Measurements from ENCODE around the gene RBMS3. TPM values are rescaled to one million over a fixed set of nuclear protein-coding genes. Genes with fewer than 3 reads are reported as not detected.

The RBMS3 gene
- total RNA-seq, 4 donors from 2014 or later: 7.3 to 21.8 (median 12.8) TPM

DNA sequence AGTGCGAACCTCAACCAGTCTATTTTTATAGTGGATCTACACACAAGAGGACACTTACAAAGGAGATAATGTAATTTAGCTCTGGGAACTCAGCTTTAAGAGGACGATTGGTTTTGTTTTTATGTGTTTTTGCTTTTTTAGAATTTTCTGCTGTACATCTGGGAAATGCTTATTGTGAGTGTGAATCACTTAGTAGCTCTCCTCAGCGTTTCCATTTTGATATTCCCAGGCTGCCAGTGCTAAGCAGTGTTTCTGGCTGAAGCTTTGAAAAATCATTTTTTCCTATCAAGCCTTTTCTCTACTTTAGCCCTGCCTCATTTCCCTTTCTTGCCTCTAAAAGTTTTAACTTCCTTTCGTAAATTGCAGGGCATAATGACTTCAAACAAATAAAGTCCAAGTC, 117.9 kb downstream of the RBMS3 start:
- TF ChIP-seq POLR2A (IDR thresholded peaks at IDR 0.05): no peak
- TF ChIP-seq, protein P1, sequence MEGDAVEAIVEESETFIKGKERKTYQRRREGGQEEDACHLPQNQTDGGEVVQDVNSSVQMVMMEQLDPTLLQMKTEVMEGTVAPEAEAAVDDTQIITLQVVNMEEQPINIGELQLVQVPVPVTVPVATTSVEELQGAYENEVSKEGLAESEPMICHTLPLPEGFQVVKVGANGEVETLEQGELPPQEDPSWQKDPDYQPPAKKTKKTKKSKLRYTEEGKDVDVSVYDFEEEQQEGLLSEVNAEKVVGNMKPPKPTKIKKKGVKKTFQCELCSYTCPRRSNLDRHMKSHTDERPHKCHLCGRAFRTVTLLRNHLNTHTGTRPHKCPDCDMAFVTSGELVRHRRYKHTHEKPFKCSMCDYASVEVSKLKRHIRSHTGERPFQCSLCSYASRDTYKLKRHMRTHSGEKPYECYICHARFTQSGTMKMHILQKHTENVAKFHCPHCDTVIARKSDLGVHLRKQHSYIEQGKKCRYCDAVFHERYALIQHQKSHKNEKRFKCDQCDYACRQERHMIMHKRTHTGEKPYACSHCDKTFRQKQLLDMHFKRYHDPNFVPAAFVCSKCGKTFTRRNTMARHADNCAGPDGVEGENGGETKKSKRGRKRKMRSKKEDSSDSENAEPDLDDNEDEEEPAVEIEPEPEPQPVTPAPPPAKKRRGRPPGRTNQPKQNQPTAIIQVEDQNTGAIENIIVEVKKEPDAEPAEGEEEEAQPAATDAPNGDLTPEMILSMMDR (IDR thresholded peaks at IDR 0.05): no peak
- 69% methylated on average over 4 of the region's 4 CpGs for WGBS, 2 donors
- no peak overlapping the region for H3K4me3 ChIP-seq (ENCODE audit: low read depth, poor library complexity, severe bottlenecking)
- intact Hi-C loops (cut with DNase I; ENCODE audit: low total_unique reads): no loop called here
- no peak for DNase-seq (ENCODE audit: low spot score in 2 of 2)

GRCh38 chr3:29406291-29406832, 125.5 kb downstream of the RBMS3 start:
- DNase-seq (ENCODE audit: low spot score in 2 of 2): no peak
- intact Hi-C loops (cut with DNase I; ENCODE audit: low total_unique reads): no loop called here
- H3K4me3 ChIP-seq (ENCODE audit: low read depth, poor library complexity, severe bottlenecking): no peak overlapping the region
- WGBS, 2 donors: 10 to 31% methylated on average over 1 of the region's 1 CpG
- TF ChIP-seq, protein P1 (IDR thresholded peaks at IDR 0.05): no peak
- no peak for TF ChIP-seq POLR2A (IDR thresholded peaks at IDR 0.05)

DNA sequence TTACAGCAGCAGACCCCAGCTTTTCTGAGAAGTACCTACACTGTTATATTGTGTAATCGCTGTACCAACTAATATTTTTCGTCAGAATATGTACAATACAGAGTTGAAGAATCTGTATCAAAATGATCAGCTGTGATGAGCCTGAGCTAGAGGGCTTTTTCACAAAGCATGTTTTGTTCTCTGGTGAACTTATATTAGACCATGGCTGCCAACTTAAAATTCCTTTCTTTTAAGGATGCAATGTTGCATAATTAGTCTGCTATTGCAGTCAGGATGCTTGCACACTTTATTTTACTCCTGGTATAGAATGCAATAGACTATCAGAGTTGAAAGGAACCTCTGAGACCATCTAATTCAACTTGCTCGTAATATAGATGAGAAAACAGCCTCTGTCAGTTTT, 127.8 kb downstream of the RBMS3 start:
- WGBS, 2 donors: 85 to 93% methylated on average over 3 of the region's 3 CpGs
- TF ChIP-seq, protein P1 (IDR thresholded peaks at IDR 0.05): no peak
- no peak for TF ChIP-seq POLR2A (IDR thresholded peaks at IDR 0.05)

DNA sequence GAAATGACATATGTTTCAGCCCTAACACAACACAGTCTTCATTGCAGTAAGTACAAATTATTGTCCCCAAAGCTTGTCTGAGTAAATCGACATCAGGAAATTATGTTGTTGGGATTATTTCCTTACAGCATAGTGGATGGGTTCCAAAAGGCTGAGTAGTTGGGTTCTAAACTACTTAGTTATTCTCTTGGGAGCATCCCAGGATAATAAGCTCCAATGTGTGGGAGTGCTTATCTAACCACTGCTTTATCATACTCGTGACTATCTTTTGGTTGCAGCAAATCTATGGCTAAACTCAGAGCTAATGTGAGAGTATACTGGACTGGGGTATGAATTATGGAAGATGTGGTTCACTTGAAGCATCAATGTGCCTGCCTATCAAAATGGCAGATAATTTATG, 128.5 kb downstream of the RBMS3 start:
- no peak for TF ChIP-seq POLR2A (IDR thresholded peaks at IDR 0.05)
- TF ChIP-seq, protein P1 (IDR thresholded peaks at IDR 0.05): no peak
- 52 to 58% methylated on average over 2 of the region's 2 CpGs for WGBS, 2 donors
- DNase-seq (ENCODE audit: low spot score in 2 of 2): no peak
- intact Hi-C loops (cut with DNase I; ENCODE audit: low total_unique reads): no loop called here
- H3K4me3 ChIP-seq (ENCODE audit: low read depth, poor library complexity, severe bottlenecking): no peak overlapping the region

More for the DNA sequence above, 127.8 kb downstream of the RBMS3 start:
- intact Hi-C loops (cut with DNase I; ENCODE audit: low total_unique reads): no loop called here
- no peak overlapping the region for H3K4me3 ChIP-seq (ENCODE audit: low read depth, poor library complexity, severe bottlenecking)
- no peak for DNase-seq (ENCODE audit: low spot score in 2 of 2)

DNA sequence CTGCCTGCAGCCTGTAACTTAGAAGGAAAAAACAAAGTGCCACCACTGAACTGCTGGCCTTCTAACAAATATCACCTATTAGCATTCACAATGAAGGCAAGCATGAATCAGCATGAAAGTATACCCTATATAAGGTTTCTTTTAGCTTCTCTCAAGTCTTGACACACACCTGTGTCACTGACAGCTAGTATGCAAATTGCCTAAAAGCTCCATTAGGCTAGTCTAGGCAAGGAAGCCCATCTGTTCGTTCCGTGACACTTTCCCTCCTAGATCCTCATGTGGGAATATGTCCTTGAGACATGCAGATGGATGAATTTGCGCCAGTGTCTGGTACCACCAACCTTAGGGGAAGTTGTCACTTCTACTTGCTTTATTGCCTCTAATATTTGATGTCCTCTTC, 129.3 kb downstream of the RBMS3 start:
- DNase-seq (ENCODE audit: low spot score in 2 of 2): no peak
- intact Hi-C loops (cut with DNase I; ENCODE audit: low total_unique reads): no loop called here
- WGBS, 2 donors: 58 to 68% methylated on average over 3 of the region's 3 CpGs
- TF ChIP-seq, protein P1 (IDR thresholded peaks at IDR 0.05): no peak
- no peak for TF ChIP-seq POLR2A (IDR thresholded peaks at IDR 0.05)
- H3K4me3 ChIP-seq (ENCODE audit: low read depth, poor library complexity, severe bottlenecking): no peak overlapping the region
